GM12891 (cell line): Measurements from ENCODE around the gene PPP4C.

ENCODE experiments used
- POLR2A ChIP-seq: IDR thresholded peaks from 2 replicates; pipeline ENCODE4 v1.6.1; 2011; ENCODE audit warnings: low read depth, low read length, control low read depth
- POLR2AphosphoS5 ChIP-seq: IDR thresholded peaks from 2 replicates; pipeline ENCODE4 v1.6.1; 2011; ENCODE audit warnings: low read depth, low read length, control low read depth
- TAF1 ChIP-seq: IDR thresholded peaks from 2 replicates; pipeline ENCODE4 v1.6.1; 2011; ENCODE audit warnings: low read depth, low read length, control low read depth

- TF ChIP-seq POLR2A, result no peak
- TF ChIP-seq TAF1, result no peak
- TF ChIP-seq POLR2AphosphoS5, result no peak
These were observed 22.3 kb upstream of the PPP4C start for GRCh38 chr16:30053376-30054015.
